ENCODE results near the gene TCAP.

The TCAP gene

GRCh38 chr17:39667945-39668924, 3.1 kb downstream of the TCAP start, which contains the start of gene PNMT:
Gene PNMT, plus strand, starts transcription at chr17:39668453. Its CDS starts 23 bp downstream, at chr17:39668476.
- DNase-seq = peak; percentile 62 to 86 (median 66)

- DNase-seq = no peak
Observed at GRCh38 chr17:39669897-39670735, 5.0 kb downstream of the TCAP start.

- DNase-seq = no peak
Observed at GRCh38 chr17:39670746-39671145, 5.6 kb downstream of the TCAP start.

GRCh38 chr17:39671651-39672521, 6.7 kb downstream of the TCAP start:
- peak in 2 of 3 donors; percentile 38 to 56 for DNase-seq

GRCh38 chr17:39672522-39673334, 7.6 kb downstream of the TCAP start:
- DNase-seq = no peak

GRCh38 chr17:39673335-39674081, 8.4 kb downstream of the TCAP start:
- DNase-seq = no peak

GRCh38 chr17:39674179-39674578, 9.0 kb downstream of the TCAP start:
- no peak for DNase-seq

- DNase-seq = no peak
Observed at GRCh38 chr17:39674702-39675389, 9.7 kb downstream of the TCAP start.

- no peak for DNase-seq
Observed at GRCh38 chr17:39675390-39676082, 10.4 kb downstream of the TCAP start.

GRCh38 chr17:39676198-39676819, 11.2 kb downstream of the TCAP start:
- peak; percentile 32 to 66 (median 38) for DNase-seq

GRCh38 chr17:39677072-39677471, 11.9 kb downstream of the TCAP start:
- DNase-seq = no peak

GRCh38 chr17:39677542-39678339, 12.6 kb downstream of the TCAP start:
- DNase-seq = no peak

GRCh38 chr17:39678340-39679116, 13.4 kb downstream of the TCAP start:
- no peak for DNase-seq

GRCh38 chr17:39679521-39680192, 14.5 kb downstream of the TCAP start:
- no peak for DNase-seq

GRCh38 chr17:39683295-39683939, 18.3 kb downstream of the TCAP start:
- DNase-seq = no peak

Measured in suppressor macrophage treated with lipopolysaccharide for 1 hour (primary cell).